A549 (cell line): ENCODE data around the gene PLEKHA5. TPM values are rescaled to one million over a fixed set of nuclear protein-coding genes. Genes with fewer than 3 reads are reported as not detected.

Experiments
- ATAC-seq, 2 experiments: fragments of 200-7000 bp in 1 of 2; fragments of >200 bp in 1 of 2; cut with Nextera tagmentation in 1 of 2; cut with Tn5 transposase in 1 of 2; 3 replicates each; pipeline versions ENCODE4 v1.8.0 to v1.9.1; 2018 to 2020; ENCODE audit warnings: mild to moderate bottlenecking in 1 of 2, moderate library complexity in 1 of 2
- CTCF ChIA-PET: fragments of 300-600 bp; sonication (Branson Sonifier 250); formaldehyde crosslinking; extraction: SDS; loops from one replicate; lab custom pipeline; 2021; ENCODE audit warnings: antibody characterized with exemption, inconsistent platforms; lab: Yijun Ruan, JAX
- POLR2A ChIA-PET: fragments of 350-600 bp; formaldehyde crosslinking; extraction: SDS; loops from one replicate; lab custom pipeline; 2021; ENCODE audit warnings: antibody characterized with exemption, inconsistent platforms; lab: Yijun Ruan, JAX
- DNase-seq, 2 experiments: peaks; one replicate each; pipeline versions ENCODE4 v3.0.0 to v3.0.0-alpha.2; 2011 to 2016; ENCODE audit warnings: low read depth in 1 of 2, low spot score in 1 of 2
- FAIRE-seq: peaks from 2 replicates; lab custom pipeline; 2011; peaks lifted over from hg19 to GRCh38; lab: Jason Lieb, UNC
- H3K27ac ChIP-seq, 2 experiments: fragments of >200 bp; sonication (Bioruptor Twin); formaldehyde crosslinking; 3 replicates each; pipeline ENCODE4 v1.5.1; 2016 to 2017
- H3K4me1 ChIP-seq: fragments of >200 bp; sonication (Bioruptor Twin); formaldehyde crosslinking; 3 replicates; pipeline ENCODE4 v1.6.1; 2016
- H3K4me2 ChIP-seq: fragments of >200 bp; sonication (Bioruptor Twin); formaldehyde crosslinking; 3 replicates; pipeline ENCODE4 v1.6.1; 2016
- H3K4me3 ChIP-seq: fragments of >200 bp; sonication (Bioruptor Twin); formaldehyde crosslinking; 3 replicates; pipeline ENCODE4 v1.5.1; 2016
- H3K9me3 ChIP-seq: fragments of >200 bp; sonication (Bioruptor Twin); formaldehyde crosslinking; 3 replicates; pipeline ENCODE4 v1.6.1; 2016
- CEBPB ChIP-seq, 2 experiments: fragments of >200 bp in 1 of 2; sonication (Bioruptor Twin) in 1 of 2; formaldehyde crosslinking in 1 of 2; IDR thresholded peaks; 2 replicates each; pipeline ENCODE4 v1.6.1; 2012 to 2016
- CHD4 ChIP-seq: fragments of 200-600 bp; sonication (generic); IDR thresholded peaks from 2 replicates; pipeline ENCODE4 v1.6.1; 2016; ENCODE audit warnings: antibody characterized with exemption, mild to moderate bottlenecking, borderline replicate concordance
- EHF ChIP-seq: fragments of 250-450 bp; sonication (Bioruptor Pico); IDR thresholded peaks from 2 replicates; pipeline ENCODE4 v1.5.0; 2020; ENCODE audit warnings: mild to moderate bottlenecking
- ESRRA ChIP-seq: fragments of 150-350 bp; IDR thresholded peaks from 2 replicates; pipeline ENCODE4 v1.6.1; 2014; ENCODE audit warnings: mild to moderate bottlenecking, low read length, borderline replicate concordance
- FOSB ChIP-seq: fragments of 250-450 bp; sonication (Bioruptor Pico); IDR thresholded peaks from 2 replicates; pipeline ENCODE4 v1.5.0; 2020; ENCODE audit warnings: mild to moderate bottlenecking, moderate library complexity
- FOSL2 ChIP-seq, 2 experiments: fragments of 450-650 bp in 1 of 2; fragments of >200 bp in 1 of 2; sonication (Bioruptor Twin) in 1 of 2; formaldehyde crosslinking; IDR thresholded peaks; 2 replicates each; pipeline versions ENCODE4 v1.5.0 to v1.6.1; 2016 to 2020; ENCODE audit warnings: mild to moderate bottlenecking in 1 of 2, moderate library complexity in 1 of 2
- HDAC2 ChIP-seq: fragments of 200-600 bp; sonication (generic); IDR thresholded peaks from 2 replicates; pipeline ENCODE4 v1.6.1; 2016
- HOXB5 ChIP-seq: fragments of 250-450 bp; sonication (Bioruptor Pico); IDR thresholded peaks from 2 replicates; pipeline ENCODE4 v1.5.0; 2020; ENCODE audit warnings: mild to moderate bottlenecking, moderate library complexity
- JUN ChIP-seq, 2 experiments: fragments of >200 bp; sonication (Bioruptor Twin); formaldehyde crosslinking; IDR thresholded peaks; 2 replicates in 1 of 2; 3 replicates in 1 of 2; pipeline ENCODE4 v1.6.1; 2016 to 2017
- JUNB ChIP-seq: fragments of >200 bp; sonication (Bioruptor Twin); formaldehyde crosslinking; IDR thresholded peaks from 2 replicates; pipeline ENCODE4 v1.6.1; 2016
- KDM1A ChIP-seq: fragments of 200-600 bp; sonication (generic); IDR thresholded peaks from 2 replicates; pipeline ENCODE4 v1.6.1; 2016; ENCODE audit warnings: low read depth, mild to moderate bottlenecking
- MAFK ChIP-seq: fragments of 450-650 bp; IDR thresholded peaks from 2 replicates; pipeline ENCODE4 v1.6.1; 2014; ENCODE audit not compliant: partially characterized antibody
- MAZ ChIP-seq: fragments of 150-350 bp; IDR thresholded peaks from 2 replicates; pipeline ENCODE4 v1.6.1; 2014; ENCODE audit warnings: antibody characterized with exemption, low read depth, low read length, borderline replicate concordance
- MYC ChIP-seq: IDR thresholded peaks from 2 replicates; pipeline ENCODE4 v1.6.1; 2012; ENCODE audit warnings: mild to moderate bottlenecking, inconsistent platforms, low read length, improper control_type of control experiment, borderline replicate concordance
- NFE2L2 ChIP-seq: fragments of 150-350 bp; conservative IDR thresholded peaks from 2 replicates; pipeline ENCODE4 v1.6.1; 2014; ENCODE audit warnings: low read length
- NPAS2 ChIP-seq: fragments of 250-450 bp; sonication (Bioruptor Pico); IDR thresholded peaks from 2 replicates; pipeline ENCODE4 v1.8.0; 2022; ENCODE audit warnings: mild to moderate bottlenecking, moderate library complexity, borderline replicate concordance
- NR3C1 ChIP-seq: fragments of >200 bp; sonication (Bioruptor Twin); formaldehyde crosslinking; IDR thresholded peaks from 3 replicates; pipeline ENCODE4 v1.6.1; 2017
- RARB ChIP-seq: fragments of 250-450 bp; sonication (Bioruptor Pico); IDR thresholded peaks from 2 replicates; pipeline ENCODE4 v1.8.0; 2021; ENCODE audit warnings: mild to moderate bottlenecking, moderate library complexity
- RFX5 ChIP-seq: fragments of 450-650 bp; IDR thresholded peaks from 2 replicates; pipeline ENCODE4 v1.7.1; 2014; ENCODE audit warnings: antibody characterized with exemption, mild to moderate bottlenecking, moderate library complexity
- TFCP2L1 ChIP-seq: fragments of 250-450 bp; sonication (Bioruptor Pico); IDR thresholded peaks from 2 replicates; pipeline ENCODE4 v1.5.0; 2021; ENCODE audit warnings: mild to moderate bottlenecking
- ZC3H11A ChIP-seq: fragments of 450-650 bp; IDR thresholded peaks from 2 replicates; pipeline ENCODE4 v1.6.1; 2014; ENCODE audit warnings: antibody characterized with exemption, mild to moderate bottlenecking
- WGBS: methylation state at CpG from one replicate; pipeline ENCODE4 v1.1.6; 2017; ENCODE audit errors: missing lambda C conversion rate; 5-methylcytosine and 5-hydroxymethylcytosine counted together
- polyA plus RNA-seq, 4 experiments: library from polyadenylated mRNA; depleted of rRNA in 3 of 4; stranded (reverse); fragments of >200 nt; fragmentation: RNase III in 1 of 4; extraction: RNeasy Plus Mini Kit Qiagen cat#74134 plus additional on column Dnase treatment in 1 of 4; gene quantifications; 2 replicates in 3 of 4; 3 replicates in 1 of 4; pipeline ENCODE4 v1.2.3, GENCODE V29; 2011 to 2017
- TF ChIP-seq, protein P1 (sequence below): fragments of 250-450 bp; sonication (Bioruptor Pico); IDR thresholded peaks from 2 replicates; pipeline ENCODE4 v1.5.0; 2020; ENCODE audit warnings: low read depth, mild to moderate bottlenecking, moderate library complexity
- TF ChIP-seq, protein P2 (sequence below): IDR thresholded peaks from 2 replicates; pipeline ENCODE4 v1.6.1; 2012
- TF ChIP-seq, protein P3 (sequence below): fragments of >200 bp; sonication (Bioruptor Twin); formaldehyde crosslinking; IDR thresholded peaks from 3 replicates; pipeline ENCODE4 v1.5.1; 2016

PLEKHA5 gene
- polyA plus RNA-seq, 2 of the 4 experiments (the other 2 are of a cell fraction), result 7.6 to 13.2 TPM

DNA sequence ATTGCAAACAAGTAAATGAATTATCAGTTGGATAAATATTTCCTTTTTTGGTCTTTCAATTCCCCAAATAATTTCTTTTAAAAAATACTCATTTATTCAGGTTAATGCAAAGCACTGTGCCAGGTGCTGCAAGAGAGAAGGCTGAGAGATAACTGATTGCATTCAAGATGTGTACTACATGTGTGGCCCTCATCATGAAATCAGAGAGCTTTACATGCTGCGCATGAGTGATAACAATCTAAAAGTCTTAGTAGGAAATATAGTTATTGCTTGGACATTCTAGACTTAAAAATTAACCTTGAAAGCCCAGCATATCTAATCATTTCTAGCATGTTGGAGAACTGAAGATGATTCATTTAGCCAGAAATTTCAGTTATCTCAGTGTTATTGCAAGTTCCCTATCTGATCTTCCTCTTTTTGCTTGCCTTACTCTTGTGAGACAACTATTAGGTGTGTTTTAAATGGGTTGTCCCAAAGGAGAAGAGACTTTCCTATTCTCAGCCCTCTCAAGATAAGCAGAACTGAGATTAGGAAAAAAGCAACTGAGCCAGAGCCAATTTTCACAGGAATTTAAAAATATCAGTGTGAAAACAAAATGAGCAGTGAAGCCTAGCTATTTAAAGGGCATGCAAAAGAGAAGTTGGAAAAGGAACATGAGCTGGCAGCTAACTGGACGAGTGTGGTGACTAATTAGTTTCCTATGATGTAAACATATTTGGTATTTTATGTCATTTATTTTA, 60.9 kb downstream of the PLEKHA5 start:
- 76% methylated on average over 2 of the region's 2 CpGs for whole genome bisulfite sequencing
- FAIRE-seq, result no peak
- Histone ChIP-seq H3K4me3 (no peak overlapping the region), H3K4me1 (peaks cover 7% of the 10 kb centered on the region; the same call in 2 of the 3 replicates), H3K27ac (no peak overlapping the region), H3K9me3 (no peaks in the 10 kb centered on the region), H3K4me2 (no peak overlapping the region)
- TF ChIP-seq RARB (CRISPR knock-in tag), result no peak
- no peak for TF ChIP-seq RFX5
- TF ChIP-seq JUNB, result no peak
- TF ChIP-seq NR3C1, result no peak
- no peak for DNase-seq
- POLR2A ChIA-PET, result no interaction called here
- no peak for ATAC-seq
- CTCF ChIA-PET, result interaction anchor here (0.6 to 1.3 kb wide), 2 partner anchors 9 to 147 kb away, joined by 4 read pairs; no protein-coding TSS in a partner anchor

DNA sequence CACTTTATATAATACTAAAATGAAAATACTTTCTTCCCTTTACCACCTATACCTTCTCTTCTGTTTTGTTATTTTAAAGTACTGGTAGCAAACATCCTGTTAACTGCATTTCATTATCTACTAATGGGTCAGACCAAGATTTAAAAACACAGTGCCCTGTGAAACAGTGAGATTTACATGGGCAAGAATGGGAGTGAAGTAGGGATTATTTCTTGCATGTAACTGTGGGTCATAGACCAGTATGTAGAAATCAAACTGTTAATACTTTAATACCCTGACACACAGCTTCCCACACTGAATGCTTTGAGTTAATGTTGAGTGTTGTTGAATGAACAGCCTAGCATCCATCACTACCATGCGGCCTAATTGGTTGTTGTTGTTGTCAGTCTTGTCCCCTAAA, 61.6 kb downstream of the PLEKHA5 start:
- no peak for ATAC-seq
- Histone ChIP-seq H3K4me2 (no peak overlapping the region), H3K27ac (no peak overlapping the region), H3K4me1 (peaks cover 7% of the 10 kb centered on the region; the same call in 2 of the 3 replicates), H3K9me3 (no peaks in the 10 kb centered on the region), H3K4me3 (no peak overlapping the region)
- TF ChIP-seq JUN (IDR thresholded peaks at IDR 0.05) (no peak), MYC (no peak), CEBPB (IDR thresholded peaks at IDR 0.05) (no peak), NPAS2 (CRISPR knock-in tag) (no peak), HDAC2 (no peak), ESRRA (no peak), MAFK (no peak), KDM1A (no peak), JUNB (no peak), HOXB5 (CRISPR knock-in tag) (no peak), FOSB (CRISPR knock-in tag) (no peak), TFCP2L1 (CRISPR knock-in tag) (no peak), FOSL2 (IDR thresholded peaks at IDR 0.05) (no peak), FOSL2 (CRISPR knock-in tag; IDR thresholded peaks at IDR 0.05) (no peak), CHD4 (no peak), MAZ (no peak), NFE2L2 (no peak)
- TF ChIP-seq, protein P1, sequence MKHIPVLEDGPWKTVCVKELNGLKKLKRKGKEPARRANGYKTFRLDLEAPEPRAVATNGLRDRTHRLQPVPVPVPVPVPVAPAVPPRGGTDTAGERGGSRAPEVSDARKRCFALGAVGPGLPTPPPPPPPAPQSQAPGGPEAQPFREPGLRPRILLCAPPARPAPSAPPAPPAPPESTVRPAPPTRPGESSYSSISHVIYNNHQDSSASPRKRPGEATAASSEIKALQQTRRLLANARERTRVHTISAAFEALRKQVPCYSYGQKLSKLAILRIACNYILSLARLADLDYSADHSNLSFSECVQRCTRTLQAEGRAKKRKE (CRISPR knock-in tag), result no peak
- POLR2A ChIA-PET, result no interaction called here
- no peak for FAIRE-seq
- WGBS, result 93% methylated on average over 1 of the region's 1 CpG
- CTCF ChIA-PET, result interaction anchor here (0.6 to 1.3 kb wide), 2 partner anchors 9 to 147 kb away, joined by 4 read pairs; no protein-coding TSS in a partner anchor
- no peak for DNase-seq

DNA sequence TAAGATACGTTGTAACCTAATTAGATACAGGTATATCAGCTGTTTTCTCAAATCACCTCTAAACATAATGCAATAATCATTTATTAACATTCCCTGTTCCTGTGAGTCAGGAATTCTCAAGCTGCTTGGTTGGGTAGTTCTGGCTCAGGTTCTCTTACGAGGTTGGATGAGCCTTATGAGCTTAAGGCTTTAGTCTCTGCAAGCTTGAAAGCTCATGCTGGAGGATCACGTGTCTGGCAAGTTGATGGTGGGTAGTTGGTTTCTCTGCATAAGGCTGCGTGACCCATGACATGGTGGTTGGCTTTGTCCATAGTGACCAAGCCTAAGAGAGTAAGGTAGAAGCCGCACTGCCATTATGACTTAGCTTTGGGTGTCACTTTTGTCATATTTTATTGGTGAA, 62.0 kb downstream of the PLEKHA5 start:
- Histone ChIP-seq H3K27ac (no peak overlapping the region), H3K9me3 (no peaks in the 10 kb centered on the region), H3K4me2 (no peak overlapping the region), H3K4me1 (peaks cover 7% of the 10 kb centered on the region; the same call in 2 of the 3 replicates), H3K4me3 (no peak overlapping the region)
- FAIRE-seq (no peak), ATAC-seq (no peak), DNase-seq (no peak)
- no peak for TF ChIP-seq RARB (CRISPR knock-in tag)
- TF ChIP-seq, protein P2, sequence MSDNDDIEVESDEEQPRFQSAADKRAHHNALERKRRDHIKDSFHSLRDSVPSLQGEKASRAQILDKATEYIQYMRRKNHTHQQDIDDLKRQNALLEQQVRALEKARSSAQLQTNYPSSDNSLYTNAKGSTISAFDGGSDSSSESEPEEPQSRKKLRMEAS, result no peak
- no peak for TF ChIP-seq MAFK
- TF ChIP-seq NPAS2 (CRISPR knock-in tag), result no peak
- no peak for TF ChIP-seq NFE2L2
- TF ChIP-seq, protein P3, sequence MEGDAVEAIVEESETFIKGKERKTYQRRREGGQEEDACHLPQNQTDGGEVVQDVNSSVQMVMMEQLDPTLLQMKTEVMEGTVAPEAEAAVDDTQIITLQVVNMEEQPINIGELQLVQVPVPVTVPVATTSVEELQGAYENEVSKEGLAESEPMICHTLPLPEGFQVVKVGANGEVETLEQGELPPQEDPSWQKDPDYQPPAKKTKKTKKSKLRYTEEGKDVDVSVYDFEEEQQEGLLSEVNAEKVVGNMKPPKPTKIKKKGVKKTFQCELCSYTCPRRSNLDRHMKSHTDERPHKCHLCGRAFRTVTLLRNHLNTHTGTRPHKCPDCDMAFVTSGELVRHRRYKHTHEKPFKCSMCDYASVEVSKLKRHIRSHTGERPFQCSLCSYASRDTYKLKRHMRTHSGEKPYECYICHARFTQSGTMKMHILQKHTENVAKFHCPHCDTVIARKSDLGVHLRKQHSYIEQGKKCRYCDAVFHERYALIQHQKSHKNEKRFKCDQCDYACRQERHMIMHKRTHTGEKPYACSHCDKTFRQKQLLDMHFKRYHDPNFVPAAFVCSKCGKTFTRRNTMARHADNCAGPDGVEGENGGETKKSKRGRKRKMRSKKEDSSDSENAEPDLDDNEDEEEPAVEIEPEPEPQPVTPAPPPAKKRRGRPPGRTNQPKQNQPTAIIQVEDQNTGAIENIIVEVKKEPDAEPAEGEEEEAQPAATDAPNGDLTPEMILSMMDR, result no peak
- TF ChIP-seq ZC3H11A, result no peak
- no peak for TF ChIP-seq EHF (CRISPR knock-in tag)
- TF ChIP-seq CEBPB (IDR thresholded peaks at IDR 0.05), result no peak
- POLR2A ChIA-PET, result no interaction called here
- WGBS, result 88% methylated on average over 5 of the region's 5 CpGs
- CTCF ChIA-PET, result no interaction called here
